NCI-H1092 (cell line): ENCODE data around the gene FREM1.

Experiments used
- DNase-seq: peaks from one replicate; lab custom pipeline; 2025; lab: John Stamatoyannopoulos, UW

FREM1 gene

DNA sequence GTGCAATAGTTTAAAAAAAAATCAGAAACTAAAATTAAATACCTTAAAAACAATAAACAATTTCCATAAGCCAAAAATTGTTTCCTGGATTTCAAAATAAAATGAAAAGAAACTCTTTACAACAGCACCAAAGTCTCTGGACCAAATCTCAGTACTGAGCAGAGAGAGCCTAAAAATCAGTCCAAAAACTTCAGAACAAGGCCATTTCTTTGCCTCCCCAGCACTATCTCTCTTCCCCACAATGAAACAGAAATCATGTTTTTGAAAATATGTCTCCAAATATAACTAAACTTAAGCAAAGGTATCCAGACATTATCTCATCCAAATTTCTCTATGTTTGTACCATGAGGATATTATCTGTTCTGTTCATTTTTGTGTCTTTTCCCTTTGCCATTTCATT, 1.0 kb downstream of the FREM1 start:
- DNase-seq = no peak

DNA sequence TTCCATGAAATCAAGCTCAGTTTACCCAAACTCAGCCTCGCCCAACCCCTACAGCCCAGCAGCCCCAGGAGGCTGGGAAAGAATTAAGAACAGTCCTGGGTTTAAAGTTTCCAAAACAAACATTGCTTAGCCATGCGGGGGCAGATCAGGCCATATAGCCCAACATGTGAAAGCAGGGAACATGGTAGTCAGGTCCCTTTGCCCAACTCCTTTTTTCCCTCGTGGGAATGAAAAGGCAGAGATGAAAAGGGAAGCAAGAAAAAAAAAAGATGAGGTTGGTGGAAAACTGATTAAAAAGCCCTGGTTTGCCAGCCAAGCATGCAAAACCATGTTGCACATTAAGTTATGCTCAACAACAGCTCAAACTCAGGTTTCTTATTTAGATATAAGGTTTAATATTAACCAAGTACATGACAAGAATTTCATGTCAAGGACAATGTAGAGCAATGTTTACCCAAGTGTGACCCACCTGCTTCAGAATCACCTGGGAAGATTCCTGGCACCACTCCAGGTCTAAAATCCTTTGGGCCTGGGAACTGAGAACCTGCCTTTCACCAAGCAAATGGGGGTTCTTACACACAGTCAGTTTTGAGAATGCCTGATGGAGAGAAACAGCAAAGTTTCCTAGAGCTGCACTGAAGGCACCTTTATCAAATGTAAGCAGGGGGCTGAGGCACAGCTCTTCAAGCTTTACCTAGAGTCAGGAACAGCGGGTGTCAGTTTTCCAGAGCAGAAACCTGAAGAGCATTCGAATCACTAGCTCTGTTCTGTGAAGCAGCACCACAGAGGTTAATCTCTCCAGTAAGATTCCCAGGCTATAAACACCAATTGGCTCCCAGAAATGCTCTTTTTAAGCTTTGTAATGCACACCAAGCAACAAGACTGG, 1.7 kb downstream of the FREM1 start:
- DNase-seq = no peak

DNA sequence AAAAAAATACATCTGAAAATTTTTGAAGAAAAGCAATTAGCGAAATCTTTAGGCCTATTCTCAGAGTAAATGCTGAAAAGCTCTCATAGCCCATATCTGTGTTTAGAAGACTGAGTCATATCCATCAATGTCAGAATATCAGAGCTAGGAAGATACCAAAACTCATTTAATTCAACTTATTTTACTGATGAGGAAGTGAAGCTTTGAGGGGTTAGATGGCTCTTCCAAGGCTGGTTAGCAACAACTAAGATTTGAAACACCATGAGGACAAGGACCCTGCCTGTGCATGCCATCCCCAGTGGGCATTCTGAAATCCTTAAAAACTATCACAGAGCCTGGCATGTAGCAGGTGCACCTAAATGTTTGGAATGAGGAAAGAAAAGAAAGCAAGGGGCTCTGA, 2.5 kb downstream of the FREM1 start:
- DNase-seq = no peak

DNA sequence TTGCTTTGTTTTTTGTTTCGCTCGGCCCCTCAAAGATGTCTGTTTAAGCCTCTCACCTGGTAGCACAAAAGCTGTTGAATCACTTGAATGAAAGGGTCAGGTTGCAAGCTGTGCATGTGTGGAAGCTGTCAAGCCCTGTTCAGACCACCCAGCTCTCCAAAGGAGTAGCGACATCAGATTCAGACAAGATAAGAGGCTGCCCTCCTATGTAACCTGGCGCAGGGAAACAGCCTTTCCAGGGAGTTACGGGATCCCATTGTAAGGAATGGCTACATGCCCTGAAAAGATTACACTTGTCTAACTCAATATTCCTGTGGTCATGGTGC, 2.9 kb downstream of the FREM1 start:
- DNase-seq = no peak

DNA sequence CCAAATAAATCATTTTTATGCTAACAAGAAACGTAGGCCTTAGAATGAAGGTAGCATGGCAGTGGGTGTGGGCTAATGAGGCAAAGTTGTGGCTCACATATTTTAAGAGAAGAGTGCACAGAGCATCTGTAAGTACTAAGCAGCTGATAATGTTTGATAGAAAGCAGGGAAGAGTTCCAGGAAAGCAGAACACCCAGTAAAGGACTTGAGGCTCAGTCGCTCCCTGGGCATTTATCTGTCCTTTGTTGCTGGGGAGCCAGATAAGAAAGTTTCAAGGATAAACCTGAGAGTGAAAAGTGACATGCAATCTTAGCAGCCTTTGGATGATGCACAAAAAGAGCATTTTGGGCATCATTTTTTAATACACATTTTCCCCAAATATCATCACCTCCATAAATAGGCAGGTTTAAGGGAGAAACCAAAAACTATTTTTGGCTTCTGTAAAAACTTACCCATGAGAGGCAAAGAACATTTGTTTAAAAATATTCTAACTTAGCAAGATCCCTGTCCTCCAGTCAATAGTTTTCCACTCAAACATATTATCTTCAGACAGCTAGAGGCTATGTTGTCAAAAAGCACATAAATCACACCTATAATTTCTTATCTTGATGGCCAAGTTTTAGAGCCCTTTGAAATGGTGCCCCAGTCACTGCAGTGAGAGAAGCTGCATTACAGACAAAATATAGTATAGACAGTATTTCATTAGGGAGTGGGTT, 3.4 kb downstream of the FREM1 start:
- DNase-seq = no peak

DNA sequence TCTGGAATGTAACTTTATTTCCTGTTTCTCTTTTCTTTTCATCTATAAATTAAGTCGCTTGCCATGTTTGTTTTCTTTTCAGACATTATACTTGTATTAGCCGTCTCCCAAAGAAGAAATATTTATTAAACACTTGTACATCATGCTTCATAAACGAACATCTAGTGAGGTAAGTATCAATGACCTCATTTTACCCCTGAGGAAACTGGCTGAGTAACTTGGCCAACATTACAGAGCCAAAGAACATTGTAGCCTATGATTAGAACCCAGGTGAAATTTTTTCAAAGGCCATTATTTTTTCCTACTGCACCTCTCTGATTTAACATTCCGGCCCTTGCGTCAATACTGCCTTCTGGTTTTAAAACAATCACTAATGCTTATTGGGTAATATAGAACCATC, 4.2 kb downstream of the FREM1 start:
- no peak for DNase-seq

DNA sequence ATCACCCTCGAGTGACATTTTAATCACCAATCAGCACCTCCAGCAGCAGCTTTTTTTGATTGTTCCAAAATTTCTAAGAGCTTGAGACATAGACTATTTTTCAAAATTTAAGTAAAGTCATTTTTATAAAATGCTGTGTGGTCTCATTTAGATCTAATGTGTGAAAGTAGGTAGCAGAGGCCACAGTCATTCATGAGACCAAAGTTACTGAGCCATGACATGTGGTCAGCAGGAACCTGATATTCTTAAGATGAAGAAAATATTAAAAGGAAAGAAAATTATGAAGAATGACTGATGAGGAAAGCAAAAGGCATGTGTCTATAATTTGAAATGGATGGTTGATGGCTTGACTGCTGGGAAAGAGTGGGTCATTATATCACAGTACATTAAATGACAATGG, 7.2 kb downstream of the FREM1 start:
- DNase-seq = no peak

DNA sequence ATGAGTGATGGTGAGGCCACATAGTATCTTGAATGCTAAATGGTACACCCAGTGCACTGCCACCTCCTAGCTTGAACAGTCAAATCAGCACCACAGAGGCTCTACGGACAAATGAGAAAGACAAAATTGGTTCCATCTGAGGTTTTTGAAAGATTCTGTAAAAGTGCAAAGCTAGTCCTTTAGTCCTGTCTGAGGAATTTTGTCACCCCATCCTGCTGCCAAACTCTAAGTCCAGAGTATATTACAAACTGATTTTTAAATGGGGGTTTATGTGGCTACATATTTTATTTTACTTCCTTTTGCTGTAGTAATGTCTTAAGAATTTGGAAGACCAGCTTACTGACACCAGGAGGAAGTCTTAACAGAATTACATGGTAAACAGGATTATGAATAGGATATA, 7.7 kb downstream of the FREM1 start:
- no peak for DNase-seq

DNA sequence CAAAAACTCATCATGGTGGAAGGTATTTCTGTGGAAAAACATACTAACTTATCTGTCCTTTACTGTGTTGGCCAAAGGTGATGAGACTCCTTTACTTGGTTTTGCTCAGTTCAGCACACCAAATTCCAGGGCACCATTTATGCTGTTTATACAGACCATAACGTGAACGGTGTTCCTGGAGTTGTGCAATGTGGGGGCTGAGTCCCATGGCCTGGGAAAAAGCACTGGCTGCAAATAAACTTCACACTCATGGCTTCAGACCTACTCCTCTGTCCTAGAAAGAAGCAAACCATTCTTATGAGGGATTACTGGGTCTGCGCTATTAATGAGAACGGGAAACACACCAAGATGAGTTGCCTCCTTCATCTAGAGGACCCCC, 10.4 kb downstream of the FREM1 start:
- no peak for DNase-seq

DNA sequence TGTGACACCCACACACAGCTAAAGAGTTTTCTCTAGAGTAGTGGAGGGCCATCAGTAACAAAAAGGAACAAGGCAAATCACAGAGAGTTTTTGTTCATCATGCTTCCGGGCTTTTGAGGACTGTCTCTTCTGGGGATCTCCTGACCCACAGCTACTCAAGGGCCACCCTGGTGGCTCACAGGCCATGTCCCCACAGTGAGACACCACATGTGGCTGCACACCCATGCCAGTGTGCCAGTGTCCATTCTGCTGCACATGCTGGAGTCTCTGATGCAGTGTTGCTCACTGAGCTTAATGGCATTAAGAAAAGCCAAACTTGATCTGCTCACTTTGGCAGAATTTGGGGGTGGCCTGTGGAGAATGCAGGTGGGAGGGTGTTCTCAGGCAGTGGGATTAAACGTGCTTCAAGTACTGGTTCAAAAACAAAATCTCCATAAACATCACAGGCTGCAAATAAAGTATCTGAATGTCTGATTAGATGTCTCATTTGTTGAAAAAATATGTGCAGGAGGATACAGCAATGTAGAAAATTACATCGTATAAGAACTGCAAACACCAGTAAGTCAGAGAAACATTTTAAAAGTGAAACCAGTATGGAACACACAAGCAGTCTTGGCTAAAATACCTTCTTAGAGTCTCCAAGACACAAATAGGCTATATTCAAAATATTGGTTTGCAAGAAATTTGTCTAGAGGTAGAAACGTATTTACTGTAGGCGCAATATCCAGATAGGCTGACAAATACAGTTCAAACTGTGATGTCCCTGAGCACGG, 11.0 kb downstream of the FREM1 start:
- DNase-seq = no peak

DNA sequence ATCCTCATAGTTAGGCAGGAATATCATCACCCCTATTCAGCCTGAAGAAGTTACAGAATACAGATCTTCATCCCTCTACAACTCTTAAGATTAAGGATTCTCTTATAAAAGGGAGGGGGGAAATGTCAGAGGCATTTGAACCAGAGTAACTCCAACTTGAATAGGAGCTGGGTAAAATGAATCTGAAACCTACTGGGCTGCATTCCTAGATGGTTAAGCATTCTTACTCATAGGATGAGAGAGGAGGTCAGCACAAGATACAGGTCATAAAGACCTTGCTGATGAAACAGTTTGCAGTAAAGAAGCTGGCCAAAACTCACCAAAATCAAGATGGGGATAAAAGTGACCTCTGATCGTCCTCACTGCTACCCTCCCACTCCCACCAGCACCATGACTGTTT, 14.4 kb downstream of the FREM1 start:
- no peak for DNase-seq

DNA sequence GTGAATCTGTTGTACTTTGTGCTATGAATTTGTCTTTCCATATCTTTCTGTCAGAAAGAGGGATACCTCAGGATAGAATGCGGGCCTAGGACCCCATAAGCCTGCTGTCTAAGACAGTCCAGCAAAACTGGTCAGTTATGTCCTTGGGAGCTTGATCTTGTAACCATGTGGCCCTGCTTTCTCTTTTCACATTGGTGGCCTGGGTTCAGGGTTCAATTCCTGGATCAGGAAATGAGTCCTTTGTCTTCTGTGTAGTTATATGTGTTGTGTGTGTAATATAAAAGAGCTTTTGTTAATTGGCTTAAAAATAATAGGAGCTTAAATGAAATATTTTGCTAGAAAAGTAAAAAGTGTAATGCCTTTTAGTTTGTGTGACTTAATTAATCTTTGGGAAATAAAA, 16.9 kb downstream of the FREM1 start:
- DNase-seq = no peak

DNA sequence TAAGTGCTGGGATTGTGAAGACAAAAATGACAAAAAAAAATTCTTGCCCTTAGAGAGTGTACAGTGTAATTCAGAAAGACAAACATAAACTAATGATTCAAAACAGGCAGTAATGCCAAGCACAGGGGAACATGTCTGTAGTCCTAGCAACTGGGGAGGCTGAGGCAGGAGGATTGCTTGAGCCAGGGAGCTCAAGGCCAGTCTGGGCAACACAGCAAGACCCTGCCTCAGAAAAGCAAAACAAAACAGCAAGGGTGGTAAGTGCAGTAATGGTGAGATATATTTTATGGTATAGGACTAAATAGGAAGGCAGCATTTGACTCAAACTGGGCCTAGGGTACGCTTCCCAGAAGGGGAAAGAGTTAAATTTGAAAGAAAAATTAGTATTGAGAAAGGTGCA, 18.9 kb downstream of the FREM1 start:
- DNase-seq = no peak

DNA sequence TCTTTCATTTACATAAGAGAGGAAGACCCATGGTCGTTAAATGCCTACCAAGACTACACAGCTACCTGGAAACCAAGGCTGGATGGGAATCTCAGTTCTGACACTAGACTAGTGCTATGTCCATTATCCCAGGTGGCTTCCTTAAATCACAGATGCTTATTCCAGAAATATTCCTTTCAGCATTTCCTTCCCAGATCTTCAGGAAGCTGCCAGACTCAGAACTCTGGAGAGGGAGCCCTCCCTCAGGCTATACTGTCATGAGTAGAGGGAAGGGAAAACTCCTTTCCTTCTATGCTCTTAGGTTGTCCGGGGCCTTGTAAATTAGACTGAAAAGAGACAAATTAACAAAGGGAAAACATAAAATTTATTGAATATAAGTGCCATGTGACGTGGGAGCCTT, 20.8 kb downstream of the FREM1 start:
- no peak for DNase-seq

DNA sequence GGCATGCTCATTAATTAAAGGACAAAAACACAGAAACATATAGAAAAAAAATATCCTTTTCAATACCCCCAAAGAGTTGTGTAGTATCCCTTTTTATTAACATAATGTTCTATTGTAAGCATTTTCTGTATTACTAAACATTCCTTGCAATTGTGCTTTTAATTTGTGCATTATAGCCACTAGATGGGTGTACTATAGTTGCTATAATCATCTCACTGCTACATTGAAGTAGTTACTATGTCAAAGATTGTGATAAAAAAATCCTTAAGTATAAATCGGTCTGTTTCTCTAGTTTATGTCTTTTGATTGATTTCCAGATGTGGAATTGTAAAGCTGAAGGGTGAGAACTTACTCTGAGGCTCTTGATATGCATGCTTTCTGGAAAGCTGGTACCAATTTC, 21.4 kb downstream of the FREM1 start:
- DNase-seq = no peak

DNA sequence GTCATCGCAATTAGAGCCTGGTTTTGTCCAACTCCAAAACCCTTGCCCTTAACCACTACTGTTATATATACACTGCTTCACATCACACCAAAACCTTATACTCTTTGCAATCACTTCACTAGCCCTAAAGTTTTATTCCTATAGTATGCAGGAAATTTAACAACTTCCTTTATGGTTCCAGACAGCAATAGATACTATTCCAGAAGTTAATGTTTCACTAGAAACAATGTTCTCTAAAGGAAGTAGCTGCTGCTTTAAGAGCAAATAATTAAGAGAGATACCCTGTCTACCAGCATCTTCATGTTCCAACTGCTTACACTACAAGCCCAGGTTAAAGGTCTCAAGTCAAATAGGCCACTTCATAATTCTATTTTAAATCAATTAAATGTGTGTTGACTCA, 22.0 kb downstream of the FREM1 start:
- DNase-seq = no peak

DNA sequence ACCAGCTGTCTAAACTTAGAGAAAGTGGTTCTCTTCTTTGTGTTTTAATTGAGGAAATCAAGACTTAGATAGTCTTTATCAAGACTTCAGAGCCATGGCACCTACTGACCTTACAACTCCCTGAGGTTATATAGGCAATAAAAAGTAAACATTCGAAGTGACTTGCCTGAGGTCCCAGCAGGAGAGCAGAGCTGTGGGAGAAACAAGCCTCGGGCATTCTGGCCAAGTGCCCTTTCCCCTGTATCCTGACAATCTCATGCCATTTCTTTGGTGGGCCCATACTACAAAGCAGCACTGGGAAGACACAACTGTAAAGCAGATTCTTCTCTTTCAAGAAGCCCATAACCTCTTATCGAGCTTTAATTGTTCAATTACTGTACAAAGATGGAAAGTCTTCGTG, 23.1 kb downstream of the FREM1 start:
- no peak for DNase-seq

DNA sequence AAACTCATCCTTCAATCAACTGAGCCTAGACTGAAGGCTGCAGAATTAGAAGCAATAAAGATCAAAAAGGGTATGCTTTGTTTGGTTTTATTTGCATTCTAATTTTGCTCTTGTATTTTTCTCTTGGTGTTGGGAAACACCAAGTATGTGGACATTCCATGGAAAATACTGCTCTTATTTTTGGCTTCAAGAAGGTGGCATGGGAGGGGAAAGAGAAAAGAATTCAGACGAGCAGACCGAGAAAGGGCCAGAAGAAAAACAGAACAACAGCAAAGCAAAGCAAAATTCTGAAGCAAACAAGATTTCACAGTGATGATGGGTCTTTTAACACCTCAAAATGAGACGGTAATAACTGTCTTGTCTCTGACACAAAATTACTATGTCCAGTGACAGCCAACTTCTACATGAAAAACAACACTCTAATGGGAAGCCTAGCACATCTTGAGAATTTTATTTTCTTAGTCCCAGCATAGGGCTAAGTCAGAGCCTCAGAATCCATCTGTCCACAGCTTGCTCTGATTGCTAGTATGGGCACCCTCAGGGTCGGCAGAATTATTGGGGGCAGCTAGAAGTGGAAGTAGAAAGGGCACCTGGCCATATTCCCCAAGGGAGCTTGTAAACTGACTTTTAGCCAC, 26.8 kb downstream of the FREM1 start:
- DNase-seq = no peak

DNA sequence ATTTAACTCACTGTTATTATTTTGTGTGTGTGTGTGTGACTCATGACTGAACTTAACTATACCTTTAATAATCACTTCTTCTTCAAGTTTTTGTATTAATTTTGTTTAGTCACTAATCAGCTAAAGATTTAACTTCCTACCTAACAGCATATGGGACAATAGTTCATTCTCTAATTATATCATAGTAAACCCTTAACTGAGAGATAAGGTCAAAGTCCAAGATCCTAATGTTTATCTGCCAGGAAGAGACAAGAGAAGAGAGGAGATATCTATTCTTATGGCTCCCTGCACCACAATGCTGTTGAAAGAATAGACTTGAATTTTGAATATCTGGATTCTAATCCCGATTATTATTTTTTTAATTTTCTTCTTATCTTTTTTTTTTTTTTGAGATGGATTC, 28.1 kb downstream of the FREM1 start:
- DNase-seq = no peak

DNA sequence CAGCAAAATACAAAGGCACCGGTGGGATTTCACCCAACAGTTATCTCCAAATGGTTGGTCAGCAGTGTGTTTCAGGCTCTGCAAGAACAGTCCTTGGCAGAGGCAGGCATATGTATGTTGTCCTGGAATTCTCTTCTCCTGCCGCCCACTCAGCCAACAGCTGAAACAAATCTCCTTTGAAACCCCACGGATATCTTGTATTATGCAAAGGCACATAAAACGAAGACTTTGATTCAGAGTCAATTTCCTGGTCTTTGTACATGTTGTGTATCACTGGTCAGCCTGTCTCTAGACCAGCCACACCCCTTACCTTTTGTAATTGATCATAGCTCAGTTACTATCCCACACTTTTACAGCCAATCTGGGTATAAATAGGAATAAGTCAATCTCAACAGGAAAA, 29.2 kb downstream of the FREM1 start:
- DNase-seq = no peak

DNA sequence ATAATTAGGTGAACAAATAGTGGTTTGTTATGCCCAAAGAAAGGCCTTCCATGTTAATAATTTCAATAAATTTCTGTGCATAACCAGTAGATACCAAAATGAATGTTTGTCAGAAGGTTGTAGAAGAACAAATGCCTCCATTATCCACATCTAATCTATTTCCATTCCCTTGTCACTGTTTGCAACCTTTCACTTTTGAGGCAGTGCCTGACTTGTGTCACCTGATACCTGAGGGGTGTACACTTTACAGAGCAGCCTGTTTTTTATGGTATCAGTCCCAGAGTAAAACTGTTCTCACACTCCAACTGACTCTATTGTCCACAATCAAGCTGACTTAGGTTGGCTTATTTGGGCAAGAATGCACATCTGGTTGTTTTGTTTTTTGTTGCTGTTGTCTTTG, 40.1 kb downstream of the FREM1 start:
- DNase-seq = no peak

DNA sequence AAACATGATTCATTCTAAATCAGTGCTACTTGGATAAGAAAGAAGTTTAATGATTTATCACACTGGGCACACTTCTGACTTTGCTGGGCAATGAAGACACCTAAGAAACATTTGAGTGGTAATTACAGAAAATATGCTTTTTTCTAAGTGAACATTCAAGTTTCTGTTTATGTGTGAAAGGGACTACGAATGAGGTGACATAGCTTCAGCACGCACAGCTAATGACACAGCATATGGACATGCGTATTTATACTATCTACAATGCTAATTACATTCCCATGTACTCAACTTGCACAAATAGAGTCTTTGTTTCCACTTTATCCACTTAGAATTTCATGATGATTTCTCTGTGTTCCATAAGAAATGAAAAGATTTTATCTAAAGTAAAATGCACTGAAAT, 40.6 kb downstream of the FREM1 start:
- DNase-seq = no peak
